ENCODE data around the gene SLC7A14. TPM values are rescaled to one million over a fixed set of nuclear protein-coding genes. Genes with fewer than 3 reads are reported as not detected.

The SLC7A14 gene
- total and polyA plus RNA-seq, 8 donors, result 0.09 to 1.9 (median 0.20) TPM

GRCh38 chr3:170426240-170426797, 159.6 kb downstream of the SLC7A14 start:
- no peaks in the 10 kb centered on the region for H3K36me3 ChIP-seq
- DNase-seq, result no peak
- WGBS, 2 donors, result 65 to 79% methylated on average over 2 of the region's 2 CpGs
- no peaks in the 10 kb centered on the region for H3K9me3 ChIP-seq
- H3K27ac ChIP-seq, result no peak overlapping the region
- intact Hi-C loops (cut with DNase I), result no loop called here
- no peak for TF ChIP-seq CTCF (IDR thresholded peaks at IDR 0.05)
- no peak for ATAC-seq
- no peak for FAIRE-seq
- no peaks in the 10 kb centered on the region for H3K27me3 ChIP-seq
- no peaks in the 10 kb centered on the region for H3K4me1 ChIP-seq
- no peak overlapping the region for H3K4me3 ChIP-seq

GRCh38 chr3:170425491-170426239, 160.2 kb downstream of the SLC7A14 start:
- Histone ChIP-seq H3K27ac (no peak overlapping the region), H3K9me3 (no peaks in the 10 kb centered on the region), H3K27me3 (no peaks in the 10 kb centered on the region), H3K4me3 (no peak overlapping the region), H3K36me3 (no peaks in the 10 kb centered on the region), H3K4me1 (no peaks in the 10 kb centered on the region)
- FAIRE-seq (no peak), ATAC-seq (no peak), DNase-seq (no peak)
- no peak for TF ChIP-seq CTCF (IDR thresholded peaks at IDR 0.05)
- intact Hi-C loops (cut with DNase I), result no loop called here
- WGBS, 2 donors, result 64 to 67% methylated on average over 11 of the region's 11 CpGs

- DNase-seq (no peak), ATAC-seq (no peak), FAIRE-seq (no peak)
- H3K27me3 ChIP-seq, result no peaks in the 10 kb centered on the region
- H3K9me3 ChIP-seq, result no peaks in the 10 kb centered on the region
- H3K27ac ChIP-seq, result no peak overlapping the region
- TF ChIP-seq CTCF (IDR thresholded peaks at IDR 0.05), result no peak
- 79 to 85% methylated on average over 8 of the region's 8 CpGs for WGBS, 2 donors
- H3K4me3 ChIP-seq, result no peak overlapping the region
- intact Hi-C loops (cut with DNase I), result no loop called here
- H3K36me3 ChIP-seq, result no peaks in the 10 kb centered on the region
- no peaks in the 10 kb centered on the region for H3K4me1 ChIP-seq
Observed at GRCh38 chr3:170424879-170425278, 161.0 kb downstream of the SLC7A14 start.

GRCh38 chr3:170423001-170423615, 162.8 kb downstream of the SLC7A14 start:
- DNase-seq (no peak), FAIRE-seq (no peak), ATAC-seq (no peak)
- no peak overlapping the region for H3K27ac ChIP-seq
- intact Hi-C loops (cut with DNase I), result no loop called here
- TF ChIP-seq CTCF (IDR thresholded peaks at IDR 0.05), result no peak
- H3K9me3 ChIP-seq, result no peaks in the 10 kb centered on the region
- peaks cover 0 to 10% (median 2%) of the 10 kb centered on the region in 4 donors for H3K27me3 ChIP-seq
- peaks cover 0 to 8% (median 0%) of the 10 kb centered on the region in 3 donors for H3K4me1 ChIP-seq
- no peaks in the 10 kb centered on the region for H3K36me3 ChIP-seq
- WGBS, 2 donors, result 92 to 96% methylated on average over 8 of the region's 8 CpGs
- H3K4me3 ChIP-seq, result no peak overlapping the region

- no peak for DNase-seq
- peaks cover 0 to 8% (median 0%) of the 10 kb centered on the region in 3 donors for H3K4me1 ChIP-seq
- FAIRE-seq, result no peak
- no peak overlapping the region for H3K27ac ChIP-seq
- peaks cover 0 to 16% (median 2%) of the 10 kb centered on the region in 4 donors for H3K27me3 ChIP-seq
- ATAC-seq, result no peak
- no peaks in the 10 kb centered on the region for H3K36me3 ChIP-seq
- 83 to 90% methylated on average over 2 of the region's 2 CpGs for WGBS, 2 donors
- H3K4me3 ChIP-seq, result no peak overlapping the region
- intact Hi-C loops (cut with DNase I), result no loop called here
- H3K9me3 ChIP-seq, result no peaks in the 10 kb centered on the region
- no peak for TF ChIP-seq CTCF (IDR thresholded peaks at IDR 0.05)
Observed at GRCh38 chr3:170421758-170422157, 164.1 kb downstream of the SLC7A14 start.

Measured in pancreas (tissue), 10 donors.